ENCODE measurements around the gene SPAG16. TPM values are rescaled to one million over a fixed set of nuclear protein-coding genes. Genes with fewer than 3 reads are reported as not detected.
"Not testable (repeated sequence)": the region's sequence is repeated elsewhere in the genome, so short reads cannot be mapped to it uniquely, and the experiment has no call there.

SPAG16 gene
- total RNA-seq, 1 experiment from 2014 or later: 16.0 TPM

GRCh38 chr2:213275265-213275664 is 9.0 kb upstream of the SPAG16 start:
- H3K36me3 Mint-ChIP-seq: peaks cover 24% of the 10 kb centered on the region
- H3K4me1 Mint-ChIP-seq: no peaks in the 10 kb centered on the region
- no peak for TF ChIP-seq CBFB (CRISPR knock-in tag; IDR thresholded peaks at IDR 0.05; ENCODE audit: low read depth)
- no peak for TF ChIP-seq OVOL2 (CRISPR knock-in tag; IDR thresholded peaks at IDR 0.05; ENCODE audit: borderline replicate concordance)
- TF ChIP-seq SMAD3 (CRISPR knock-in tag; IDR thresholded peaks at IDR 0.05; ENCODE audit: borderline replicate concordance): no peak
- no peak for TF ChIP-seq CTCF (IDR thresholded peaks at IDR 0.05)
- no peak for TF ChIP-seq ZSCAN18 (CRISPR knock-in tag; IDR thresholded peaks at IDR 0.05)
- TF ChIP-seq ARID4B (CRISPR knock-in tag; IDR thresholded peaks at IDR 0.05; ENCODE audit: borderline replicate concordance): no peak
- no peak for ATAC-seq
- ChIA-PET POLR2A (no interaction called here), CTCF (no interaction called here)
- no peaks in the 10 kb centered on the region for H3K27me3 Mint-ChIP-seq (ENCODE audit: low read depth)
- no peak overlapping the region for H3K4me3 Mint-ChIP-seq
- peaks cover 41% of the 10 kb centered on the region for H3K9me3 Mint-ChIP-seq
- no peak for DNase-seq (ENCODE audit: low spot score)
- no peak overlapping the region for H3K27ac Mint-ChIP-seq

- POLR2A ChIA-PET; H3K4me1 Mint-ChIP-seq; DNase-seq (ENCODE audit: low spot score); ATAC-seq; H3K27me3 Mint-ChIP-seq (ENCODE audit: low read depth); CTCF ChIA-PET; H3K4me3 Mint-ChIP-seq; H3K27ac Mint-ChIP-seq: not testable (repeated sequence)
- H3K36me3 Mint-ChIP-seq: peaks cover 24% of the 10 kb centered on the region
- H3K9me3 Mint-ChIP-seq: peaks cover 41% of the 10 kb centered on the region
Observed at GRCh38 chr2:213277134-213277533, 7.1 kb upstream of the SPAG16 start.

- CTCF ChIA-PET: no interaction called here
- Mint-ChIP-seq H3K4me3 (no peak overlapping the region), H3K27me3 (ENCODE audit: low read depth) (no peaks in the 10 kb centered on the region), H3K36me3 (peaks cover 24% of the 10 kb centered on the region), H3K27ac (no peak overlapping the region), H3K9me3 (peaks cover 41% of the 10 kb centered on the region), H3K4me1 (peaks cover 6% of the 10 kb centered on the region)
- POLR2A ChIA-PET: no interaction called here
- ATAC-seq (no peak), DNase-seq (ENCODE audit: low spot score) (no peak)
- TF ChIP-seq PREB (CRISPR knock-in tag; IDR thresholded peaks at IDR 0.05; ENCODE audit: borderline replicate concordance) (no peak), RELA (CRISPR knock-in tag; IDR thresholded peaks at IDR 0.05; ENCODE audit: borderline replicate concordance) (no peak), SMAD4 (CRISPR knock-in tag; IDR thresholded peaks at IDR 0.05) (no peak), PRRX2 (CRISPR knock-in tag; IDR thresholded peaks at IDR 0.05) (no peak), FOXP1 (CRISPR knock-in tag; IDR thresholded peaks at IDR 0.05; ENCODE audit: borderline replicate concordance) (no peak), ZNF138 (CRISPR knock-in tag; conservative IDR thresholded peaks at IDR 0.05) (no peak), CREB1 (CRISPR knock-in tag; IDR thresholded peaks at IDR 0.05) (no peak), ATF3 (CRISPR knock-in tag; conservative IDR thresholded peaks at IDR 0.05) (no peak), EMX1 (CRISPR knock-in tag; IDR thresholded peaks at IDR 0.05) (no peak), ATF6 (CRISPR knock-in tag; IDR thresholded peaks at IDR 0.05) (no peak), NFE2L1 (CRISPR knock-in tag; IDR thresholded peaks at IDR 0.05) (no peak), MLX (CRISPR knock-in tag; IDR thresholded peaks at IDR 0.05) (no peak), ZNF423 (CRISPR knock-in tag; IDR thresholded peaks at IDR 0.05) (no peak), JUN (CRISPR knock-in tag; IDR thresholded peaks at IDR 0.05) (no peak)
Observed at GRCh38 chr2:213279116-213279620, 5.1 kb upstream of the SPAG16 start.
